ENCODE results near the gene AOX1.

AOX1 gene

GRCh38 chr2:200695601-200696000, 109.8 kb downstream of the AOX1 start:
- Histone ChIP-seq H3K36me3 (ENCODE audit: control insufficient read depth in 1 of 2, insufficient read depth in 2 of 2, low read length in 2 of 2) (no peaks in the 10 kb centered on the region), H3K27ac (ENCODE audit: low read depth, low read length) (no peak overlapping the region), H3K9ac (ENCODE audit: low read depth in 1 of 2, low read length in 2 of 2) (no peak overlapping the region), H3K4me3 (ENCODE audit: low read depth in 1 of 2, low read length in 2 of 2) (no peak overlapping the region), H3K27me3 (ENCODE audit: control insufficient read depth in 1 of 2, insufficient read depth in 2 of 2, low read length in 2 of 2) (no peaks in the 10 kb centered on the region), H3K4me1 (ENCODE audit: control insufficient read depth in 1 of 2, insufficient read depth in 2 of 2, low read length in 2 of 2) (no peaks in the 10 kb centered on the region), H3K9me3 (ENCODE audit: control insufficient read depth in 1 of 2, low read length in 2 of 2) (no peaks in the 10 kb centered on the region)

GRCh38 chr2:200698217-200698616, 112.4 kb downstream of the AOX1 start:
- H3K27ac ChIP-seq (ENCODE audit: low read depth, low read length), result no peak overlapping the region
- no peak overlapping the region for H3K9ac ChIP-seq (ENCODE audit: low read depth in 1 of 2, low read length in 2 of 2)
- H3K27me3 ChIP-seq (ENCODE audit: control insufficient read depth in 1 of 2, insufficient read depth in 2 of 2, low read length in 2 of 2), result no peaks in the 10 kb centered on the region
- H3K36me3 ChIP-seq (ENCODE audit: control insufficient read depth in 1 of 2, insufficient read depth in 2 of 2, low read length in 2 of 2), result no peaks in the 10 kb centered on the region
- H3K4me1 ChIP-seq (ENCODE audit: control insufficient read depth in 1 of 2, insufficient read depth in 2 of 2, low read length in 2 of 2), result peaks cover 0 to 10% of the 10 kb centered on the region in 2 donors
- no peaks in the 10 kb centered on the region for H3K9me3 ChIP-seq (ENCODE audit: control insufficient read depth in 1 of 2, low read length in 2 of 2)
- no peak overlapping the region for H3K4me3 ChIP-seq (ENCODE audit: low read depth in 1 of 2, low read length in 2 of 2)

- Histone ChIP-seq H3K36me3 (ENCODE audit: control insufficient read depth in 1 of 2, insufficient read depth in 2 of 2, low read length in 2 of 2) (no peaks in the 10 kb centered on the region), H3K4me3 (ENCODE audit: low read depth in 1 of 2, low read length in 2 of 2) (no peak overlapping the region), H3K4me1 (ENCODE audit: control insufficient read depth in 1 of 2, insufficient read depth in 2 of 2, low read length in 2 of 2) (peaks cover 8 to 20% of the 10 kb centered on the region in 2 donors), H3K9me3 (ENCODE audit: control insufficient read depth in 1 of 2, low read length in 2 of 2) (no peaks in the 10 kb centered on the region), H3K9ac (ENCODE audit: low read depth in 1 of 2, low read length in 2 of 2) (no peak overlapping the region), H3K27me3 (ENCODE audit: control insufficient read depth in 1 of 2, insufficient read depth in 2 of 2, low read length in 2 of 2) (no peaks in the 10 kb centered on the region), H3K27ac (ENCODE audit: low read depth, low read length) (no peak overlapping the region)
These were observed 113.5 kb downstream of the AOX1 start for GRCh38 chr2:200699310-200699709.

DNA sequence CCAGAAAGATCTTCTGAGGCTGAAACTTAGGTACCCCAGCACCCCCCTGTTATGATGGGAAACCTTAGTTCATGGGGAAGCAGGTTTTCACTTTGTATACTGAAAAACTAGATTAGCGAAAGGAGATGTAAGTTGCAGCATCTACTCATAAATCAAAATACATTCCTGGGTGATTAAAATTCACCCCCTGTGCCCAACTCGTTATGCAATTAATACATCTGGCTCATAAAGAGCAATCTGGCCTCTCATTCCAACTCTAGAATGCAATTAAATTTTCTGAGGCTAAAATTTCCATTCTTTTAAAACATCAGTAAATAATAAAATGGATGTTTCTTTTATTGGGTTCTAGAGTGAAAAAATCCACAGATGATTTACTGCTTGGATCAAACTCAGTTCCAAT, 115.0 kb downstream of the AOX1 start:
- H3K27ac ChIP-seq (ENCODE audit: low read depth, low read length), result no peak overlapping the region

DNA sequence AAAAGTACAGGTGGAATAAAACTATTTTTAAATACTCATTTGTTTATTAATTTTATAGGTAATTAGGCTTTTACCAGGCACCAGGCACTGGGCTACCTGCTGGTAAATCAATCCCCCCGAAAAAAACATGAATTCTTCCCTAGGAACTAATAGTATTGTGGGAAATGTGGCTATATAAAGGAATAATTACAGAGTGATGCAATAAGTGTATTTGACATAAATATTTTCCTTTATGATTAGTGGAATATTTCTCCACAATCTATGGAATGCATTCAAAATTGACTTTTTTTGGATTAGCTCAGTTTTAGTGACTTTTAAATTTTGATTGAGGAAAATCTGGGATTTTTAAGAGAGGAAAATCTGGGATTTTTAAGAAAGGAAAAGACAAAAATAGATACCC, 116.2 kb downstream of the AOX1 start:
- Histone ChIP-seq H3K9me3 (ENCODE audit: control insufficient read depth in 1 of 2, low read length in 2 of 2) (no peaks in the 10 kb centered on the region), H3K4me1 (ENCODE audit: control insufficient read depth in 1 of 2, insufficient read depth in 2 of 2, low read length in 2 of 2) (peaks cover 8 to 23% of the 10 kb centered on the region in 2 donors), H3K27ac (ENCODE audit: low read depth, low read length) (no peak overlapping the region), H3K27me3 (ENCODE audit: control insufficient read depth in 1 of 2, insufficient read depth in 2 of 2, low read length in 2 of 2) (no peaks in the 10 kb centered on the region), H3K4me3 (ENCODE audit: low read depth in 1 of 2, low read length in 2 of 2) (no peak overlapping the region), H3K9ac (ENCODE audit: low read depth in 1 of 2, low read length in 2 of 2) (no peak overlapping the region), H3K36me3 (ENCODE audit: control insufficient read depth in 1 of 2, insufficient read depth in 2 of 2, low read length in 2 of 2) (no peaks in the 10 kb centered on the region)

More for the DNA sequence above, 115.0 kb downstream of the AOX1 start:
- no peak overlapping the region for H3K9ac ChIP-seq (ENCODE audit: low read depth in 1 of 2, low read length in 2 of 2)
- peaks cover 8 to 23% of the 10 kb centered on the region in 2 donors for H3K4me1 ChIP-seq (ENCODE audit: control insufficient read depth in 1 of 2, insufficient read depth in 2 of 2, low read length in 2 of 2)
- no peaks in the 10 kb centered on the region for H3K27me3 ChIP-seq (ENCODE audit: control insufficient read depth in 1 of 2, insufficient read depth in 2 of 2, low read length in 2 of 2)
- H3K4me3 ChIP-seq (ENCODE audit: low read depth in 1 of 2, low read length in 2 of 2), result no peak overlapping the region
- H3K9me3 ChIP-seq (ENCODE audit: control insufficient read depth in 1 of 2, low read length in 2 of 2), result no peaks in the 10 kb centered on the region
- no peaks in the 10 kb centered on the region for H3K36me3 ChIP-seq (ENCODE audit: control insufficient read depth in 1 of 2, insufficient read depth in 2 of 2, low read length in 2 of 2)

DNA sequence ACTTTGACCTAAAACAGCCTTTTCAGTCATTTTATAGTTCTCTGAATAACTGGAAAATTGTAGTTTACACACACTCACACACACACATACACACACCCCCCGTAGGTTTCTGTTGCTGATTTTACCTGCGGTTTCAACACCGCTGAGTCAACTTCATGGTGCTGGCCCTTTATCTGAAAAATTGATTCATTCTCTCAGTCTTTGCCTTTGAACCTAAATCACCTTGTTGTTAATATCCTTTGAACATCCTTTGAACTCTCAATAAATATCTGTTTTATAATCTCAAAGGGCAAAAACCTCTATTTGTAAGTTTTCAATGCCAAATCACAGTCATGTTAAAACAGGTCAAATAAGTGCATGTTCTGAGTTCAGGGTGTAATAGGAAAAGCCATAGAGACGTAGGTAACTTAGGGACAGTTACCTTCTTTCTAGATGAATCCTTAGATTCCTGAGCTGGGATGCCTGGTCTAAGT, 116.9 kb downstream of the AOX1 start:
- Histone ChIP-seq H3K4me1 (ENCODE audit: control insufficient read depth in 1 of 2, insufficient read depth in 2 of 2, low read length in 2 of 2) (peaks cover 8 to 23% of the 10 kb centered on the region in 2 donors), H3K4me3 (ENCODE audit: low read depth in 1 of 2, low read length in 2 of 2) (no peak overlapping the region), H3K9ac (ENCODE audit: low read depth in 1 of 2, low read length in 2 of 2) (no peak overlapping the region), H3K27me3 (ENCODE audit: control insufficient read depth in 1 of 2, insufficient read depth in 2 of 2, low read length in 2 of 2) (no peaks in the 10 kb centered on the region), H3K36me3 (ENCODE audit: control insufficient read depth in 1 of 2, insufficient read depth in 2 of 2, low read length in 2 of 2) (no peaks in the 10 kb centered on the region), H3K9me3 (ENCODE audit: control insufficient read depth in 1 of 2, low read length in 2 of 2) (no peaks in the 10 kb centered on the region), H3K27ac (ENCODE audit: low read depth, low read length) (no peak overlapping the region)

DNA sequence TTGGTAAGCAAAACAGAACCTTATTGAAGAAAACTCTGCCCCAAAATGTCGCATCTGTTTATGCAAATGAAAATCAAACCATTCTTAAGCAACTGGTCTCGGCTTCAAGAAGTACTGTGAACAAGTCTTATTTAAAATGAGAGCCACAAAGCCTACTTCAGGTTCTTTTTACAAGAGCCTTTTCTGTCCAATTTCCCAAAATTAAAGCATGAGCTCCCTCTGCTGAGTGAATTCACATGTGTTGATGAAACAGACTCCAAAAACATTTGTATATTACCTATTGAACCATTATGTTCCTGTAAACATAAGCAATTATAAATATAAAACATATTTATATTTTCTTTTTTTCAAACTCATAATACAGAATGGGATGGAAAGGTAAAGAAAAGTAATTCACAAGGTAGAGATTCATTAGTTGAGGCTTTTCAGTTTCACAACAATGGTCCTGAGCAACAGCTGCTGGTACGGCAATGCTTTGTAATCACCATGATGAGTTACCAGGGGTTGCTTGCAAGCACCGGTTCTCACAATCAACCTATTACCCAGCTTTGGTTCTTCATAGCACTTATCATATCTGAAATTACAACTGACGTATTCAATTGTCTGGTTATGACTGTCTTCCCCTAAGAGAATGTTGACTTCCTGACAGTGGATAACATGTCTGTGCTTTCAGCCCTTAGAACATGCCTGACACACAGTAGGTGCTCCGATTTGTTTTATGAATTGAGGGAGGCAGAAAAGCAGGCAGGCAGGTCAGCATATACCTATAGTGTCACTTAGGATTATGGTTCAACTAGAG, 117.5 kb downstream of the AOX1 start:
- no peak overlapping the region for H3K4me3 ChIP-seq (ENCODE audit: low read depth in 1 of 2, low read length in 2 of 2)
- peaks cover 8 to 23% of the 10 kb centered on the region in 2 donors for H3K4me1 ChIP-seq (ENCODE audit: control insufficient read depth in 1 of 2, insufficient read depth in 2 of 2, low read length in 2 of 2)
- no peaks in the 10 kb centered on the region for H3K36me3 ChIP-seq (ENCODE audit: control insufficient read depth in 1 of 2, insufficient read depth in 2 of 2, low read length in 2 of 2)
- H3K27me3 ChIP-seq (ENCODE audit: control insufficient read depth in 1 of 2, insufficient read depth in 2 of 2, low read length in 2 of 2), result no peaks in the 10 kb centered on the region
- H3K9ac ChIP-seq (ENCODE audit: low read depth in 1 of 2, low read length in 2 of 2), result no peak overlapping the region
- no peak overlapping the region for H3K27ac ChIP-seq (ENCODE audit: low read depth, low read length)
- no peaks in the 10 kb centered on the region for H3K9me3 ChIP-seq (ENCODE audit: control insufficient read depth in 1 of 2, low read length in 2 of 2)

DNA sequence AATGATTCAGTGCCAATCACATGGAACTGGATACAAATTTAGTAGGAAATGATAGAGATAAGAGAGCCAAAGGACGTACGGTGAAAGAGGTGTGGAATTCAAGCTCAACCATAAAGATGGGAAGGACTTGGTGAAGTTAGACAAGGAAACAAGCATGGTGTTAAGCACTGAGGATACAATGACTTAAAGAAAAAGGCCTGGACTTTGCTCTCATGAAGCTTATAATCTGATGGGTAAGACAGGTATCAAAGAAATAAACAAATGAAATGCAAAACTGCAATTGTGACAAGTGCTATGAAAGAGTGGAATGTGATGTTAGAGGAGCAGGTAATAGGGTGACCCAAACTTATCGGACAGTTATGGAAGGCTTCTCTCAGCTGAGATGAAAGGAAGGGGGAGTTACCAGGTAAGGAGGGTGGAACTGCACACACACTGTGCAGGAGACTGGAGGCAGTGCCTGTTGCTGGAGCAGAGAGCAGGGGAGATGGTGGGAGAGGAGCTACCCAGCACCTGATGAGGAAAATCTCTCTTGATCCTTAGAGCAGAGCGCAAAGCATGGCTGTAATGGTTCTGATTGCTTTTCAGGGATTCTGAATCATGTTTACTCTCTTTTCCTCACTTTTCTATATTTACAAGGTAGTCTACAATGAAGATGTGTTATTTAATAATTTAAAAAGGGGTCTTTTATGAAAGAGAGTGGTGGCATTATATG, 118.3 kb downstream of the AOX1 start:
- Histone ChIP-seq H3K9me3 (ENCODE audit: control insufficient read depth in 1 of 2, low read length in 2 of 2) (no peaks in the 10 kb centered on the region), H3K9ac (ENCODE audit: low read depth in 1 of 2, low read length in 2 of 2) (no peak overlapping the region), H3K27me3 (ENCODE audit: control insufficient read depth in 1 of 2, insufficient read depth in 2 of 2, low read length in 2 of 2) (no peaks in the 10 kb centered on the region), H3K4me1 (ENCODE audit: control insufficient read depth in 1 of 2, insufficient read depth in 2 of 2, low read length in 2 of 2) (peaks cover 8 to 23% of the 10 kb centered on the region in 2 donors), H3K27ac (ENCODE audit: low read depth, low read length) (no peak overlapping the region), H3K36me3 (ENCODE audit: control insufficient read depth in 1 of 2, insufficient read depth in 2 of 2, low read length in 2 of 2) (no peaks in the 10 kb centered on the region), H3K4me3 (ENCODE audit: low read depth in 1 of 2, low read length in 2 of 2) (no peak overlapping the region)

GRCh38 chr2:200705305-200706041, 119.7 kb downstream of the AOX1 start:
- no peak overlapping the region for H3K9ac ChIP-seq (ENCODE audit: low read depth in 1 of 2, low read length in 2 of 2)
- no peak overlapping the region for H3K4me3 ChIP-seq (ENCODE audit: low read depth in 1 of 2, low read length in 2 of 2)
- peaks cover 8 to 23% of the 10 kb centered on the region in 2 donors for H3K4me1 ChIP-seq (ENCODE audit: control insufficient read depth in 1 of 2, insufficient read depth in 2 of 2, low read length in 2 of 2)
- H3K9me3 ChIP-seq (ENCODE audit: control insufficient read depth in 1 of 2, low read length in 2 of 2), result no peaks in the 10 kb centered on the region
- H3K27ac ChIP-seq (ENCODE audit: low read depth, low read length), result no peak overlapping the region
- no peaks in the 10 kb centered on the region for H3K27me3 ChIP-seq (ENCODE audit: control insufficient read depth in 1 of 2, insufficient read depth in 2 of 2, low read length in 2 of 2)
- H3K36me3 ChIP-seq (ENCODE audit: control insufficient read depth in 1 of 2, insufficient read depth in 2 of 2, low read length in 2 of 2), result no peaks in the 10 kb centered on the region

- no peaks in the 10 kb centered on the region for H3K36me3 ChIP-seq (ENCODE audit: control insufficient read depth in 1 of 2, insufficient read depth in 2 of 2, low read length in 2 of 2)
- H3K4me3 ChIP-seq (ENCODE audit: low read depth in 1 of 2, low read length in 2 of 2), result no peak overlapping the region
- H3K27ac ChIP-seq (ENCODE audit: low read depth, low read length), result no peak overlapping the region
- H3K27me3 ChIP-seq (ENCODE audit: control insufficient read depth in 1 of 2, insufficient read depth in 2 of 2, low read length in 2 of 2), result no peaks in the 10 kb centered on the region
- H3K4me1 ChIP-seq (ENCODE audit: control insufficient read depth in 1 of 2, insufficient read depth in 2 of 2, low read length in 2 of 2), result peaks cover 11 to 13% of the 10 kb centered on the region in 2 donors
- no peaks in the 10 kb centered on the region for H3K9me3 ChIP-seq (ENCODE audit: control insufficient read depth in 1 of 2, low read length in 2 of 2)
- H3K9ac ChIP-seq (ENCODE audit: low read depth in 1 of 2, low read length in 2 of 2), result no peak overlapping the region
These were observed 123.1 kb downstream of the AOX1 start for GRCh38 chr2:200708943-200709342.

All from duodenal mucosa (tissue), 2 donors.